CD14-positive monocyte (primary cell): ENCODE results near the gene PHC3. TPM values are rescaled to one million over a fixed set of nuclear protein-coding genes. Genes with fewer than 3 reads are reported as not detected.

Experiments used
- DNase-seq, 3 donors: peaks; one replicate each; pipeline ENCODE4 v3.0.0-alpha.2; 2011 to 2022
- H2AFZ ChIP-seq: 2 replicates; pipeline ENCODE4 v1.6.0; 2012; ENCODE audit warnings: mild to moderate bottlenecking, low read depth, low read length, inconsistent platforms; ENCODE audit not compliant: insufficient read depth, poor library complexity, severe bottlenecking
- H3K27ac ChIP-seq, 2 donors: 1 replicate in 1 of 2; 2 replicates in 1 of 2; pipeline ENCODE4 v1.5.1; 2012 to 2013; ENCODE audit warnings: low read length in 2 of 2, control low read depth in 1 of 2, inconsistent platforms in 1 of 2, low read depth in 1 of 2, mild to moderate bottlenecking in 1 of 2
- H3K27me3 ChIP-seq, 2 donors: one replicate each; pipeline versions ENCODE4 v1.6.0 to v1.6.1; 2011 to 2013; ENCODE audit warnings: low read length in 2 of 2; ENCODE audit not compliant: control insufficient read depth in 2 of 2, insufficient read depth in 2 of 2
- H3K36me3 ChIP-seq, 2 donors: replicated peaks in 1 of 2; 1 replicate in 1 of 2; 2 replicates in 1 of 2; pipeline versions ENCODE4 v1.5.1 to v1.6.1; 2012 to 2013; ENCODE audit warnings: low read length in 2 of 2, control low read depth in 1 of 2, inconsistent platforms in 1 of 2, mild to moderate bottlenecking in 1 of 2; ENCODE audit not compliant: insufficient read depth in 2 of 2, control insufficient read depth in 1 of 2
- H3K4me1 ChIP-seq, 2 donors: 1 replicate in 1 of 2; 2 replicates in 1 of 2; pipeline versions ENCODE4 v1.5.1 to v1.6.1; 2012 to 2013; ENCODE audit warnings: low read length in 2 of 2, control low read depth in 1 of 2, inconsistent platforms in 1 of 2, mild to moderate bottlenecking in 1 of 2, moderate library complexity in 1 of 2; ENCODE audit not compliant: insufficient read depth in 2 of 2, control insufficient read depth in 1 of 2
- H3K4me2 ChIP-seq: replicated peaks from 2 replicates; pipeline ENCODE3; 2012; ENCODE audit warnings: low read length, moderate library complexity, mild to moderate bottlenecking; ENCODE audit not compliant: poor library complexity, severe bottlenecking; ENCODE audit errors: extremely low read depth
- H3K4me3 ChIP-seq, 3 experiments: fragments of 200-600 bp in 1 of 3; sonication (generic) in 1 of 3; replicated peaks in 1 of 3; 1 replicate in 2 of 3; 2 replicates in 1 of 3; pipeline ENCODE4 v1.5.1; 2011 to 2013; ENCODE audit warnings: low read length in 3 of 3, mild to moderate bottlenecking in 3 of 3, control low read depth in 2 of 3, low read depth in 2 of 3, inconsistent platforms in 1 of 3, moderate library complexity in 1 of 3
- H3K79me2 ChIP-seq: 2 replicates; pipeline ENCODE4 v1.6.0; 2012; ENCODE audit warnings: mild to moderate bottlenecking, control low read depth, inconsistent platforms, low read length, moderate library complexity; ENCODE audit not compliant: insufficient read depth
- H3K9ac ChIP-seq: 2 replicates; pipeline ENCODE4 v1.6.0; 2017; ENCODE audit warnings: low read length, mild to moderate bottlenecking; ENCODE audit not compliant: insufficient read depth, poor library complexity, severe bottlenecking
- H3K9me3 ChIP-seq, 2 donors: replicated peaks in 1 of 2; 1 replicate in 1 of 2; 2 replicates in 1 of 2; pipeline versions ENCODE4 v1.5.1 to v1.6.1; 2012 to 2013; ENCODE audit warnings: low read length in 2 of 2, control low read depth in 1 of 2; ENCODE audit not compliant: control insufficient read depth in 1 of 2, insufficient read depth in 1 of 2
- H4K20me1 ChIP-seq: 2 replicates; pipeline ENCODE4 v1.6.0; 2012; ENCODE audit warnings: mild to moderate bottlenecking, low read length, control low read depth, moderate library complexity; ENCODE audit not compliant: insufficient read depth
- H3K27ac Mint-ChIP-seq, 7 donors: one replicate each; pipeline ENCODE4 v1.8.0; 2020; ENCODE audit warnings: mild to moderate bottlenecking in 7 of 7, mixed read lengths in 7 of 7, moderate library complexity in 6 of 7, inconsistent platforms in 2 of 7
- H3K27me3 Mint-ChIP-seq, 3 donors: one replicate each; pipeline ENCODE4 v1.8.0; 2021 to 2022; ENCODE audit warnings: low read depth in 3 of 3, mild to moderate bottlenecking in 3 of 3, mixed read lengths in 3 of 3, moderate library complexity in 3 of 3, inconsistent platforms in 1 of 3
- H3K36me3 Mint-ChIP-seq, 2 donors: one replicate each; pipeline ENCODE4 v1.8.0; 2020; ENCODE audit warnings: mixed read lengths in 2 of 2, inconsistent platforms in 1 of 2, mild to moderate bottlenecking in 1 of 2
- H3K4me1 Mint-ChIP-seq: one replicate; pipeline ENCODE4 v1.8.0; 2020; ENCODE audit warnings: mild to moderate bottlenecking, mixed read lengths
- H3K4me3 Mint-ChIP-seq, 2 donors: one replicate each; pipeline ENCODE4 v1.8.0; 2020; ENCODE audit warnings: mild to moderate bottlenecking in 2 of 2, mixed read lengths in 2 of 2, moderate library complexity in 1 of 2
- H3K9me3 Mint-ChIP-seq, 7 donors: one replicate each; pipeline ENCODE4 v1.8.0; 2020 to 2022; ENCODE audit warnings: mixed read lengths in 7 of 7, mild to moderate bottlenecking in 6 of 7, moderate library complexity in 6 of 7, inconsistent platforms in 2 of 7
- whole genome bisulfite sequencing: methylation state at CpG from one replicate; pipeline ENCODE4 v1.1.5; 2013; ENCODE audit warnings: missing lambda C conversion rate; ENCODE audit not compliant: insufficient coverage; 5-methylcytosine and 5-hydroxymethylcytosine counted together
- intact Hi-C, 2 donors: fragments of 100-400 bp; cut with micrococcal nuclease; formaldehyde crosslinking; loops; one replicate each; pipeline versions ENCODE4 v1.15.0 to v1.15.1; 2023
- polyA plus RNA-seq, 3 donors: library from polyadenylated mRNA; depleted of rRNA in 1 of 3; unstranded in 2 of 3; stranded (reverse) in 1 of 3; fragments of 300-500 nt in 2 of 3; fragments of >200 nt in 1 of 3; fragmentation: Illumina TruSeq in 2 of 3; gene quantifications; 1 replicate in 2 of 3; 2 replicates in 1 of 3; pipeline ENCODE4 v1.2.3, GENCODE V29; 2012 to 2021
- TF ChIP-seq, protein P1 (sequence below): fragments of 200-600 bp; IDR thresholded peaks from one replicate; pipeline ENCODE4 v1.8.0; 2022; ENCODE audit warnings: antibody characterized with exemption, mild to moderate bottlenecking

Gene PHC3
- polyA plus RNA-seq, 3 donors: 7.5 to 26.1 (median 12.6) TPM

- WGBS: 98% methylated on average over 15 of the region's 20 CpGs
- Histone ChIP-seq H3K36me3 (peaks cover 0 to 14% of the 10 kb centered on the region in 2 donors), H3K4me3 (no peak overlapping the region), H3K4me2 (no peak overlapping the region), H3K27ac (no peak overlapping the region), H3K27me3 (no peaks in the 10 kb centered on the region), H4K20me1 (no peaks in the 10 kb centered on the region), H3K4me1 (peaks cover 0 to 3% of the 10 kb centered on the region in 2 donors), H2AFZ (no peak overlapping the region), H3K9me3 (peaks cover 0 to 8% of the 10 kb centered on the region in 2 donors), H3K79me2 (no peaks in the 10 kb centered on the region), H3K9ac (no peak overlapping the region)
- H3K27me3 Mint-ChIP-seq: peaks cover 0 to 2% (median 0%) of the 10 kb centered on the region in 3 donors
- no peak overlapping the region for H3K4me3 Mint-ChIP-seq
- intact Hi-C loops: no loop called here
- TF ChIP-seq, protein P1, sequence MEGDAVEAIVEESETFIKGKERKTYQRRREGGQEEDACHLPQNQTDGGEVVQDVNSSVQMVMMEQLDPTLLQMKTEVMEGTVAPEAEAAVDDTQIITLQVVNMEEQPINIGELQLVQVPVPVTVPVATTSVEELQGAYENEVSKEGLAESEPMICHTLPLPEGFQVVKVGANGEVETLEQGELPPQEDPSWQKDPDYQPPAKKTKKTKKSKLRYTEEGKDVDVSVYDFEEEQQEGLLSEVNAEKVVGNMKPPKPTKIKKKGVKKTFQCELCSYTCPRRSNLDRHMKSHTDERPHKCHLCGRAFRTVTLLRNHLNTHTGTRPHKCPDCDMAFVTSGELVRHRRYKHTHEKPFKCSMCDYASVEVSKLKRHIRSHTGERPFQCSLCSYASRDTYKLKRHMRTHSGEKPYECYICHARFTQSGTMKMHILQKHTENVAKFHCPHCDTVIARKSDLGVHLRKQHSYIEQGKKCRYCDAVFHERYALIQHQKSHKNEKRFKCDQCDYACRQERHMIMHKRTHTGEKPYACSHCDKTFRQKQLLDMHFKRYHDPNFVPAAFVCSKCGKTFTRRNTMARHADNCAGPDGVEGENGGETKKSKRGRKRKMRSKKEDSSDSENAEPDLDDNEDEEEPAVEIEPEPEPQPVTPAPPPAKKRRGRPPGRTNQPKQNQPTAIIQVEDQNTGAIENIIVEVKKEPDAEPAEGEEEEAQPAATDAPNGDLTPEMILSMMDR: no peak
- H3K27ac Mint-ChIP-seq: no peak overlapping the region
- DNase-seq: no peak
- H3K9me3 Mint-ChIP-seq: peaks cover 2 to 23% (median 5%) of the 10 kb centered on the region in 7 donors
- H3K36me3 Mint-ChIP-seq: peaks cover 24 to 33% of the 10 kb centered on the region in 2 donors
- peaks cover 9% of the 10 kb centered on the region for H3K4me1 Mint-ChIP-seq
Observed at GRCh38 chr3:170062068-170062467, 119.5 kb downstream of the PHC3 start.

GRCh38 chr3:170059447-170059846 is 122.1 kb downstream of the PHC3 start:
- TF ChIP-seq, protein P1: no peak
- H3K4me2 ChIP-seq: no peak overlapping the region
- no CpG with 5 or more reads among the region's 1 CpG for WGBS
- H3K27ac ChIP-seq: no peak overlapping the region
- H3K9me3 Mint-ChIP-seq: peaks cover 2 to 23% (median 5%) of the 10 kb centered on the region in 7 donors
- H3K36me3 Mint-ChIP-seq: peaks cover 17 to 36% of the 10 kb centered on the region in 2 donors
- peaks cover 0 to 8% of the 10 kb centered on the region in 2 donors for H3K9me3 ChIP-seq
- peaks cover 12% of the 10 kb centered on the region for H3K4me1 Mint-ChIP-seq
- peaks cover 0 to 2% (median 0%) of the 10 kb centered on the region in 3 donors for H3K27me3 Mint-ChIP-seq
- DNase-seq: no peak
- H3K79me2 ChIP-seq: peaks cover 21% of the 10 kb centered on the region
- H3K4me3 Mint-ChIP-seq: no peak overlapping the region
- intact Hi-C loops: loop anchor here in 1 of 2 donors (10.0 kb wide), 1 partner anchor 195 kb away; the partner anchor contains the start of gene LRRC31
- H4K20me1 ChIP-seq: no peaks in the 10 kb centered on the region
- peaks cover 0 to 3% of the 10 kb centered on the region in 2 donors for H3K4me1 ChIP-seq
- H3K27me3 ChIP-seq: no peaks in the 10 kb centered on the region
- H3K4me3 ChIP-seq: no peak overlapping the region
- H3K27ac Mint-ChIP-seq: no peak overlapping the region
- H2AFZ ChIP-seq: no peak overlapping the region
- peaks cover 0 to 14% of the 10 kb centered on the region in 2 donors for H3K36me3 ChIP-seq
- no peak overlapping the region for H3K9ac ChIP-seq
